SU-DHL-6 (cell line): Measurements from ENCODE around the gene P2RX2.
"Not testable (repeated sequence)": the region's sequence is repeated elsewhere in the genome, so short reads cannot be mapped to it uniquely, and the experiment has no call there.

Source experiments
- H2AFZ ChIP-seq: fragments of 200-600 bp; sonication (generic); 2 replicates; pipeline ENCODE4 v1.6.1; 2014; ENCODE audit warnings: low read depth, mild to moderate bottlenecking, moderate library complexity, mixed read lengths, antibody characterized with exemption, low read length; ENCODE audit not compliant: severe bottlenecking
- H3F3A ChIP-seq: fragments of 200-600 bp; shearing (Covaris generic); 2 replicates; pipeline ENCODE4 v1.6.0; 2016; ENCODE audit warnings: antibody characterized with exemption, mild to moderate bottlenecking; ENCODE audit not compliant: insufficient read depth
- H3K27ac ChIP-seq: fragments of 200-600 bp; sonication (generic); 2 replicates; pipeline ENCODE4 v1.5.1; 2016; ENCODE audit warnings: low read depth, mild to moderate bottlenecking, low read length, moderate library complexity, mixed read lengths
- H3K27me3 ChIP-seq: fragments of 200-600 bp; sonication (generic), shearing (Covaris generic); 2 replicates; pipeline ENCODE4 v1.6.0; 2014; ENCODE audit warnings: mild to moderate bottlenecking, low read length
- H3K36me3 ChIP-seq: fragments of 200-600 bp; sonication (generic); 2 replicates; pipeline ENCODE4 v1.6.1; 2014; ENCODE audit warnings: mild to moderate bottlenecking, low read length, mixed read lengths
- H3K4me2 ChIP-seq: fragments of 300-600, 200-600 bp; shearing (Covaris generic), sonication (generic); 2 replicates; pipeline ENCODE4 v1.6.0; 2014; ENCODE audit warnings: low read length, low read depth, mild to moderate bottlenecking; ENCODE audit not compliant: poor library complexity, severe bottlenecking
- H3K4me3 ChIP-seq: fragments of 200-600 bp; sonication (generic); 2 replicates; pipeline ENCODE4 v1.5.1; 2014; ENCODE audit warnings: antibody characterized with exemption, low read length, mild to moderate bottlenecking, mixed read lengths; ENCODE audit not compliant: insufficient read depth, poor library complexity, severe bottlenecking
- H3K79me2 ChIP-seq: fragments of 200-600 bp; sonication (generic); 2 replicates; pipeline ENCODE4 v1.6.1; 2014; ENCODE audit warnings: mild to moderate bottlenecking, low read length, moderate library complexity; ENCODE audit not compliant: insufficient read depth
- H3K9ac ChIP-seq: fragments of 200-600 bp; sonication (generic); 2 replicates; pipeline ENCODE4 v1.7.0; 2014; ENCODE audit warnings: mild to moderate bottlenecking, low read length
- H3K9me2 ChIP-seq: fragments of 200-600 bp; sonication (generic); replicated peaks from 2 replicates; pipeline ENCODE4 v1.6.1; 2014; ENCODE audit warnings: low read length; ENCODE audit not compliant: insufficient read depth
- H3K9me3 ChIP-seq: fragments of 200-600 bp; sonication (generic); 2 replicates; pipeline ENCODE4 v1.6.1; 2014; ENCODE audit warnings: low read length, mixed read lengths; ENCODE audit not compliant: insufficient read depth
- H4K20me1 ChIP-seq: fragments of 200-600 bp; sonication (generic); 2 replicates; pipeline ENCODE4 v1.6.1; 2014; ENCODE audit warnings: low read depth, mild to moderate bottlenecking, antibody characterized with exemption, low read length, moderate library complexity, mixed read lengths
- CTCF ChIP-seq: fragments of 200-600 bp; sonication (generic); IDR thresholded peaks from one replicate; pipeline ENCODE4 v1.5.1; 2017; ENCODE audit warnings: antibody characterized with exemption, mild to moderate bottlenecking, low read length, moderate library complexity; ENCODE audit not compliant: insufficient read depth, poor library complexity, severe bottlenecking
- EZH2phosphoT487 ChIP-seq: fragments of 200-600 bp; sonication (generic), shearing (Covaris generic); conservative IDR thresholded peaks from 2 replicates; pipeline ENCODE4 v1.6.1; 2018; ENCODE audit warnings: mild to moderate bottlenecking, antibody characterized with exemption, low read length, moderate library complexity, mixed read lengths

Gene P2RX2

GRCh38 chr12:132597333-132598316 is 21.0 kb upstream of the P2RX2 start:
- Histone ChIP-seq H2AFZ (no peak overlapping the region), H3K4me3 (peak overlapping the region; percentile 58), H3K79me2 (no peaks in the 10 kb centered on the region), H3K4me2 (peak overlapping the region; percentile 76), H3F3A (peaks cover 14% of the 10 kb centered on the region), H3K9me2 (no peaks in the 10 kb centered on the region), H3K36me3 (no peaks in the 10 kb centered on the region), H3K27me3 (0 out of 2 replicates have a peak, but pooled peaks cover 3% of the 10 kb centered on the region), H4K20me1 (no peaks in the 10 kb centered on the region; the same call in 1 of the 2 replicates), H3K9ac (peak overlapping the region; percentile 29; the same call in 1 of the 2 replicates), H3K27ac (no peak overlapping the region), H3K9me3 (no peaks in the 10 kb centered on the region)
- no peak for TF ChIP-seq CTCF
- no peak for TF ChIP-seq EZH2phosphoT487

- H2AFZ ChIP-seq, H3K36me3 ChIP-seq, H3K4me2 ChIP-seq, H3K9me2 ChIP-seq, H3K9me3 ChIP-seq, H3K9ac ChIP-seq, H3K79me2 ChIP-seq, H4K20me1 ChIP-seq, H3K27ac ChIP-seq, H3K27me3 ChIP-seq, H3K4me3 ChIP-seq: not testable (repeated sequence)
- H3F3A ChIP-seq, result peaks cover 14% of the 10 kb centered on the region
Observed at GRCh38 chr12:132599502-132599901, 19.1 kb upstream of the P2RX2 start.

- H2AFZ ChIP-seq, result no peak overlapping the region
- H3K79me2 ChIP-seq, result no peaks in the 10 kb centered on the region
- peak overlapping the region; percentile 27 for H3K4me2 ChIP-seq
- H3K36me3 ChIP-seq, result no peaks in the 10 kb centered on the region
- H3K9me3 ChIP-seq, result no peaks in the 10 kb centered on the region
- H3K27me3 ChIP-seq, result 0 out of 2 replicates have a peak, but pooled peaks cover 3% of the 10 kb centered on the region
- no peak for TF ChIP-seq EZH2phosphoT487
- peak; percentile 65 for TF ChIP-seq CTCF
- H3F3A ChIP-seq, result peaks cover 14% of the 10 kb centered on the region
- H3K4me3 ChIP-seq, result no peak overlapping the region
- H3K27ac ChIP-seq, result no peak overlapping the region
- no peaks in the 10 kb centered on the region for H3K9me2 ChIP-seq
- no peak overlapping the region for H3K9ac ChIP-seq
- H4K20me1 ChIP-seq, result no peaks in the 10 kb centered on the region; the same call in 1 of the 2 replicates
Observed at GRCh38 chr12:132600048-132601032, 18.2 kb upstream of the P2RX2 start.
